ENCODE data around the gene SORBS2. TPM values are rescaled to one million over a fixed set of nuclear protein-coding genes. Genes with fewer than 3 reads are reported as not detected.

Gene SORBS2
- total RNA-seq, 1 experiment from 2014 or later: 0.34 TPM

DNA sequence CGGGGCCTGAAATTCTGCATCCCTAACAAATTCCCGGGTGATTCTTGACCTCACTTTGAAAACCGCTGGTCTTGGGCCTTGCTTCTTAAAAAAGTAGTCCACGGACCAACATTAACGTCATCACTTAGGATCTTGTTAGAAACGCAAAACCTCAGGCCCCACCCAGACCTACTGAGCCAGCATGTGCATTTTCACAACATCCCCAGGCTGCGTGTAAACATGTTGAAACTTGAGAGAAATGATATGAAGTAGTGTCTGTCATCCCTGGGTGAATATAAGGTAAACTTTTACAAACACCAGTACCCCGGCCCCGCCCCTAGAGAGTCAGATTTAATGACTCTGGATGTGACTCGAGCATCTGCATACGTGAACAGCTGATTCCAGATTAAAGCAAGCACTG is 33.7 kb downstream of the SORBS2 start:
- Histone ChIP-seq H3K79me2 (ENCODE audit: insufficient read depth, low read length) (no peaks in the 10 kb centered on the region), H3K4me3 (replicated peaks in 1 of 2; ENCODE audit: low read depth in 1 of 2, low read length in 2 of 2) (no peak overlapping the region), H2AFZ (ENCODE audit: low read depth, low read length, poor library complexity, severe bottlenecking) (no peak overlapping the region), H3K9me2 (ENCODE audit: insufficient read depth) (no peaks in the 10 kb centered on the region), H3K27me3 (ENCODE audit: insufficient read depth, low read length) (no peaks in the 10 kb centered on the region; the same call in 1 of the 2 replicates), H3K36me3 (ENCODE audit: control insufficient read depth in 1 of 2, insufficient read depth in 2 of 2, low read length in 2 of 2) (no peaks in the 10 kb centered on the region), H4K20me1 (ENCODE audit: insufficient read depth) (no peaks in the 10 kb centered on the region), H3K9ac (ENCODE audit: low read length) (no peak overlapping the region), H3K4me1 (ENCODE audit: control insufficient read depth in 1 of 2, insufficient read depth in 2 of 2, low read length in 2 of 2) (no peaks in the 10 kb centered on the region), H3K4me2 (ENCODE audit: low read length) (no peak overlapping the region), H3K9me3 (ENCODE audit: control insufficient read depth in 1 of 2, insufficient read depth in 1 of 2, low read depth in 1 of 2, low read length in 2 of 2) (no peaks in the 10 kb centered on the region), H3K27ac (ENCODE audit: low read depth, low read length) (no peak overlapping the region)
- intact Hi-C loops (cut with micrococcal nuclease): no loop called here
- TF ChIP-seq CBX3 (IDR thresholded peaks at IDR 0.05; ENCODE audit: low read depth) (no peak), YY1 (IDR thresholded peaks at IDR 0.05; ENCODE audit: extremely low read depth, insufficient replicate concordance, low read depth, low read length) (no peak), SRF (IDR thresholded peaks at IDR 0.05; ENCODE audit: low read depth) (no peak), MAX (IDR thresholded peaks at IDR 0.05) (no peak), ATF3 (IDR thresholded peaks at IDR 0.05) (no peak), ELF1 (IDR thresholded peaks at IDR 0.05; ENCODE audit: borderline replicate concordance, low read depth) (no peak)
- ATAC-seq (no peak), DNase-seq (ENCODE audit: low read depth, low spot score) (no peak)
- ChIA-PET RAD21 (ENCODE audit: low non-redundant PET in 1 of 2, low total read pairs in 2 of 2, uncharacterized antibody in 2 of 2, unreplicated experiment in 2 of 2) (no interaction called here), POLR2A (no interaction called here), CTCF (no interaction called here)
- no TSS peak for BruUV-seq (replicated peaks)

DNA sequence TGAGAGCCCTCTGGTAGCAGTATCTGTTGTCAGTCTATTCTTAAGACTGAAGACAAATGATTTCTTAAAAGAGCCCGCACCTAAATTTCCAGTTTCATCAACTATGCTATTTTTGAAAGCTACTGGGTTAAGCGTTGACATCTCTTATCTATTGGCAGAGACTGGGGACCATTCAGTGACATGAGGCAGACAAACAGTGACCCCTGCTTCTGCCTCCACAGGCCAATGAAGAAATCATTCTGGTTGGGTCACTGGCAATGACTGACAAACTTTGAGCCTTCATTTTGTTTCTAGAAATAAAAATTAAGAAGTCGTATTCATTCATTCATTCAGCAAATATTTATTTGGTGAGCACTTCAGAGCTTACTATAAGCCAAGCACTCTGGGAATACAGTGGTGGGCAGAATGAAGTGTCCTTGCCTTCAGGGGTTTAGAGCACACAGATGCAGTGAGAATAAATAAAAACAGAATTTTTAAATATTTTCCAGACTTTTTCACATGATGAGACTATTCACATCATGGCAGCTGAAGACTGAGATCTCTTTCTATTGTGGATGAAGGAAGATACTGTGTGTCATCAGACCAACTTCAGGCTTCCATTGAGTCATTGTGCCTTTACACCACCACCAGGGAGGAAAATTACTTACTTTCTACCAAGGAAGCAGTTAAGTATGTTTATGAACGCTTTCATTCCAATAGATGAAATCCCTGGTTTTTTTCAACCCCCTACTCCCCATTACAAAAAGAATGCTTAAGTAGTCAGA is 36.0 kb downstream of the SORBS2 start:
- ChIA-PET POLR2A (no interaction called here), RAD21 (ENCODE audit: low non-redundant PET in 1 of 2, low total read pairs in 2 of 2, uncharacterized antibody in 2 of 2, unreplicated experiment in 2 of 2) (no interaction called here), CTCF (no interaction called here)
- Histone ChIP-seq H3K4me3 (replicated peaks in 1 of 2; ENCODE audit: low read depth in 1 of 2, low read length in 2 of 2) (no peak overlapping the region), H3K9me2 (ENCODE audit: insufficient read depth) (no peaks in the 10 kb centered on the region), H3K36me3 (ENCODE audit: control insufficient read depth in 1 of 2, insufficient read depth in 2 of 2, low read length in 2 of 2) (no peaks in the 10 kb centered on the region), H3K27me3 (ENCODE audit: insufficient read depth, low read length) (no peaks in the 10 kb centered on the region; the same call in 1 of the 2 replicates), H3K4me2 (ENCODE audit: low read length) (no peak overlapping the region), H3K9ac (ENCODE audit: low read length) (no peak overlapping the region), H4K20me1 (ENCODE audit: insufficient read depth) (no peaks in the 10 kb centered on the region), H3K27ac (ENCODE audit: low read depth, low read length) (no peak overlapping the region), H3K9me3 (ENCODE audit: control insufficient read depth in 1 of 2, insufficient read depth in 1 of 2, low read depth in 1 of 2, low read length in 2 of 2) (no peaks in the 10 kb centered on the region), H3K4me1 (ENCODE audit: control insufficient read depth in 1 of 2, insufficient read depth in 2 of 2, low read length in 2 of 2) (no peaks in the 10 kb centered on the region), H2AFZ (ENCODE audit: low read depth, low read length, poor library complexity, severe bottlenecking) (no peak overlapping the region), H3K79me2 (ENCODE audit: insufficient read depth, low read length) (no peaks in the 10 kb centered on the region)
- intact Hi-C loops (cut with micrococcal nuclease): no loop called here
- no peak for DNase-seq (ENCODE audit: low read depth, low spot score)
- TF ChIP-seq FOSL1 (IDR thresholded peaks at IDR 0.05; ENCODE audit: low read depth): no peak
- no peak for TF ChIP-seq RAD21 (IDR thresholded peaks at IDR 0.05; ENCODE audit: low read depth)
- TF ChIP-seq ZFX (IDR thresholded peaks at IDR 0.05): no peak
- no peak for TF ChIP-seq ZNF274 (IDR thresholded peaks at IDR 0.05; ENCODE audit: low read depth, low read length)
- no peak for TF ChIP-seq CTCF (IDR thresholded peaks at IDR 0.05 in 2 of 3, conservative IDR thresholded peaks at IDR 0.05 in 1 of 3; ENCODE audit: borderline replicate concordance in 1 of 3, insufficient read depth in 1 of 3, low read depth in 2 of 3, low read length in 2 of 3)
- no peak for TF ChIP-seq SRF (IDR thresholded peaks at IDR 0.05; ENCODE audit: low read depth)
- TF ChIP-seq, protein P1, sequence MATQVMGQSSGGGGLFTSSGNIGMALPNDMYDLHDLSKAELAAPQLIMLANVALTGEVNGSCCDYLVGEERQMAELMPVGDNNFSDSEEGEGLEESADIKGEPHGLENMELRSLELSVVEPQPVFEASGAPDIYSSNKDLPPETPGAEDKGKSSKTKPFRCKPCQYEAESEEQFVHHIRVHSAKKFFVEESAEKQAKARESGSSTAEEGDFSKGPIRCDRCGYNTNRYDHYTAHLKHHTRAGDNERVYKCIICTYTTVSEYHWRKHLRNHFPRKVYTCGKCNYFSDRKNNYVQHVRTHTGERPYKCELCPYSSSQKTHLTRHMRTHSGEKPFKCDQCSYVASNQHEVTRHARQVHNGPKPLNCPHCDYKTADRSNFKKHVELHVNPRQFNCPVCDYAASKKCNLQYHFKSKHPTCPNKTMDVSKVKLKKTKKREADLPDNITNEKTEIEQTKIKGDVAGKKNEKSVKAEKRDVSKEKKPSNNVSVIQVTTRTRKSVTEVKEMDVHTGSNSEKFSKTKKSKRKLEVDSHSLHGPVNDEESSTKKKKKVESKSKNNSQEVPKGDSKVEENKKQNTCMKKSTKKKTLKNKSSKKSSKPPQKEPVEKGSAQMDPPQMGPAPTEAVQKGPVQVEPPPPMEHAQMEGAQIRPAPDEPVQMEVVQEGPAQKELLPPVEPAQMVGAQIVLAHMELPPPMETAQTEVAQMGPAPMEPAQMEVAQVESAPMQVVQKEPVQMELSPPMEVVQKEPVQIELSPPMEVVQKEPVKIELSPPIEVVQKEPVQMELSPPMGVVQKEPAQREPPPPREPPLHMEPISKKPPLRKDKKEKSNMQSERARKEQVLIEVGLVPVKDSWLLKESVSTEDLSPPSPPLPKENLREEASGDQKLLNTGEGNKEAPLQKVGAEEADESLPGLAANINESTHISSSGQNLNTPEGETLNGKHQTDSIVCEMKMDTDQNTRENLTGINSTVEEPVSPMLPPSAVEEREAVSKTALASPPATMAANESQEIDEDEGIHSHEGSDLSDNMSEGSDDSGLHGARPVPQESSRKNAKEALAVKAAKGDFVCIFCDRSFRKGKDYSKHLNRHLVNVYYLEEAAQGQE (IDR thresholded peaks at IDR 0.05; ENCODE audit: low read depth): no peak
- TF ChIP-seq EZH2 (IDR thresholded peaks at IDR 0.05): no peak
- no peak for TF ChIP-seq EGR1 (IDR thresholded peaks at IDR 0.05; ENCODE audit: low read depth)
- TF ChIP-seq CBX3 (IDR thresholded peaks at IDR 0.05; ENCODE audit: low read depth): no peak
- BruUV-seq (replicated peaks): no TSS peak
- ATAC-seq: no peak
